GM21825 (cell line): Measurements from ENCODE around the gene GNG8.

ENCODE experiments used
- ATAC-seq: cut with Tn5 transposase; IDR thresholded peaks from one replicate; pipeline ENCODE4 v1.9.1; 2021; ENCODE audit warnings: mild to moderate bottlenecking, moderate library complexity; ENCODE audit not compliant: unreplicated experiment

Gene GNG8

GRCh38 chr19:46604781-46605355, 31.1 kb downstream of the GNG8 start:
- no peak for ATAC-seq

GRCh38 chr19:46603752-46604231, 32.2 kb downstream of the GNG8 start:
- ATAC-seq, result no peak

GRCh38 chr19:46603195-46603637, 32.8 kb downstream of the GNG8 start:
- no peak for ATAC-seq

GRCh38 chr19:46602392-46603194, 33.4 kb downstream of the GNG8 start:
- ATAC-seq, result no peak

GRCh38 chr19:46601318-46602224, 34.4 kb downstream of the GNG8 start, which contains the start of gene CALM3:
TSS of gene CALM3 (plus strand) at chr19:46601330. CDS start at chr19:46601435, 105 bp downstream.
- no peak for ATAC-seq

GRCh38 chr19:46600384-46601317, 35.4 kb downstream of the GNG8 start:
- ATAC-seq, result peak; percentile 70

GRCh38 chr19:46599716-46600373, 36.2 kb downstream of the GNG8 start:
- no peak for ATAC-seq

- ATAC-seq, result no peak
Measured at GRCh38 chr19:46598372-46598917, 37.6 kb downstream of the GNG8 start.

- ATAC-seq, result no peak
Measured at GRCh38 chr19:46596008-46596407, 40.0 kb downstream of the GNG8 start.

GRCh38 chr19:46591870-46592269, 44.1 kb downstream of the GNG8 start:
- ATAC-seq, result no peak

- no peak for ATAC-seq
Measured at GRCh38 chr19:46591254-46591653, 44.7 kb downstream of the GNG8 start.

GRCh38 chr19:46587861-46588260, 48.1 kb downstream of the GNG8 start:
- no peak for ATAC-seq

- ATAC-seq, result no peak
Measured at GRCh38 chr19:46586294-46586693, 49.7 kb downstream of the GNG8 start.

- ATAC-seq, result no peak
Measured at GRCh38 chr19:46585539-46585938, 50.5 kb downstream of the GNG8 start.
